ENCODE measurements around the gene CEP89.

The CEP89 gene

DNA sequence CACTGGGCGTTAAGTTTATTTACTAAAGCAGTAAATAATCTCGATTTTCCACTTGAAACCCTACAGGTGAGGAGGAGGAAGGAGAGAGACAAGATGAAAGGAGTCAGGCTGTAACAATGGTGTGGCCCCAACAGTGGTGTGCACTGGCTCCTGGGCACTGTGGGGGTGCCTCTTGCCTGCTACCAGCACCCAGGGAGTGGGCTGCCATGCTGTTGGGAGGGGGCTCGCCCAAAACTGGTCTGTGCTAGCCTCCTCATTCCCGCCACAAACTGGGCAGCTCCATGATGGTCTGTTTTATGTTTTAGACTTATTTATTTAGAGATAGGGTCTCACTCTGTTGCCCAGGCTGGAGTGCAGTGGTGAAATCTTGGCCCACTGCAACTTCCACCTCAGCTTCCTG lies 52.4 kb downstream of the CEP89 start:
- H3K4me2 ChIP-seq: no peak overlapping the region
- peaks cover 7% of the 10 kb centered on the region for H3K4me1 ChIP-seq

GRCh38 chr19:32917616-32917996 lies 54.2 kb downstream of the CEP89 start:
- Histone ChIP-seq H3K4me1 (peaks cover 7% of the 10 kb centered on the region), H3K36me3 (peaks cover 56% of the 10 kb centered on the region), H3K9ac (no peak overlapping the region), H4K20me1 (no peaks in the 10 kb centered on the region), H3K27me3 (no peaks in the 10 kb centered on the region), H3K27ac (no peak overlapping the region), H3K4me2 (0 out of 2 replicates have a peak overlapping the region, but pooled peaks have one; percentile 13), H3K9me3 (no peaks in the 10 kb centered on the region), H3K4me3 (no peak overlapping the region)
- no peak for TF ChIP-seq Cebpa-rat (IDR thresholded peaks at IDR 0.05)

More for the DNA sequence above, 52.4 kb downstream of the CEP89 start:
- Histone ChIP-seq H3K36me3 (peaks cover 57% of the 10 kb centered on the region), H3K9ac (no peak overlapping the region), H3K4me3 (no peak overlapping the region), H3K27me3 (no peaks in the 10 kb centered on the region), H3K27ac (no peak overlapping the region), H3K9me3 (no peaks in the 10 kb centered on the region), H4K20me1 (no peaks in the 10 kb centered on the region)
- no peak for TF ChIP-seq Cebpa-rat (IDR thresholded peaks at IDR 0.05)

- Histone ChIP-seq H4K20me1 (no peaks in the 10 kb centered on the region), H3K9me3 (no peaks in the 10 kb centered on the region), H3K9ac (no peak overlapping the region), H3K27ac (no peak overlapping the region), H3K27me3 (no peaks in the 10 kb centered on the region), H3K36me3 (peaks cover 54% of the 10 kb centered on the region), H3K4me2 (0 out of 2 replicates have a peak overlapping the region, but pooled peaks have one; percentile 13), H3K4me1 (peaks cover 7% of the 10 kb centered on the region), H3K4me3 (no peak overlapping the region)
- TF ChIP-seq Cebpa-rat (IDR thresholded peaks at IDR 0.05): no peak
These were observed 54.7 kb downstream of the CEP89 start for GRCh38 chr19:32916969-32917615.

DNA sequence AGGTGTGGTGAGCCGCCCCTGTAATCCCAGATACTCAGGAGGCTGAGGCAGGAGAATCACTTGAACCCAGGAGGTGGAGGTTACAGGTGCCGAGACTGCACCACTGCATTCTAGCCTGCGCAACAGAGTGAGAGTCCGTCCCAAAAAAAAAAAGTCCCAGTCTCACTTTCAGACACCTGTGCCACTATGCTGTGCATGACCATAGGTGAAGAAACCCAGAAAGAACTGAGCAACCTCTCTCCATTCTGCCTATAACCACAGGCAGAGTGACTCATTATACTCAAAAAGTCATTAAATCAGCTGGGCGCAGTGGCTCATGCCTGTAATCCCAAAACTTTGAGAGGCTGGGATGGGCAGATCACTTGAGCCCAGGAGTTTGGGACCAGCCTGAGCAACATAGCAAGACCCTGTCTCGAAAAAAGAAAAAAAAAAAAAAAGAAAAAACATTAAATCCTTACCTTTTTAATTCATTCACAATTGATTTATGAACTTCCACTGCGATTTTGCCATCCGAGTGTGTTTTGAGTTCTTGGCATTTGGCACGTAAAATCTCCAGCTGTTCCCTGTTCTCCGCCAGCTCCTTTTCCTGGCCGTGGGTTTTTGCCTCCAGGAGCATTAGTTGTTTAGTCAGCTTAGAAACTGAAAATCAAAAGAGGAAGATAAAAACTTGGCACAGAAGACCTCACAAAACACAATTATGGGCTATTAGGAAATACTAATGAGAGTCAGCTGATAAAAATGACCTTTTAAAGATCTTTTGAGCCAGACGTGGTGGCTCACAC lies 56.7 kb downstream of the CEP89 start:
- Histone ChIP-seq H3K4me2 (no peak overlapping the region), H3K4me1 (peaks cover 7% of the 10 kb centered on the region), H3K4me3 (no peak overlapping the region), H3K9ac (no peak overlapping the region), H3K27me3 (no peaks in the 10 kb centered on the region), H3K36me3 (peaks cover 61% of the 10 kb centered on the region), H3K27ac (no peak overlapping the region), H4K20me1 (no peaks in the 10 kb centered on the region), H3K9me3 (no peaks in the 10 kb centered on the region)
- TF ChIP-seq Cebpa-rat (IDR thresholded peaks at IDR 0.05): no peak

- no peaks in the 10 kb centered on the region for H3K9me3 ChIP-seq
- H3K27me3 ChIP-seq: no peaks in the 10 kb centered on the region
- TF ChIP-seq Cebpa-rat (IDR thresholded peaks at IDR 0.05): no peak
- H3K9ac ChIP-seq: no peak overlapping the region
- H4K20me1 ChIP-seq: no peaks in the 10 kb centered on the region
- H3K36me3 ChIP-seq: peaks cover 70% of the 10 kb centered on the region
- no peak overlapping the region for H3K4me2 ChIP-seq
- H3K27ac ChIP-seq: no peak overlapping the region
- H3K4me3 ChIP-seq: no peak overlapping the region
- H3K4me1 ChIP-seq: no peaks in the 10 kb centered on the region
These were observed 60.3 kb downstream of the CEP89 start for GRCh38 chr19:32911467-32911866.

DNA sequence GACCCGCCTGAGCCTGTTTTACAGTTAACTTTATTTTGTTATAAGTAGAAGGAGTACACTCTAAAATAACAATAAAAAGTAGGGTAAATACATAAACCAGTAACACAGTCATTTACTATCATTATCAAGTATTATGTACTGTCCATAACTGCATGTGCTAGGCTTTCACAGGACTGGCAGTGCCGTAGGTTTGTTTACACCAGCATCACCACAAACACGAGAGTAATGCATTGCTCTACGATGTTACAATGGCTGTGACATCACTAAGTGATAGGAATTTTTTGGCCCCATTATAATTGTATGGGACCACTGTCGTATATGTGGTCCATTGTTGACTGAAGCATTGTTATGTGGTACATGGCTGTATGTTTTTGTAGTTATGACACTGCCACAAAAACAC lies 60.9 kb downstream of the CEP89 start:
- H3K9ac ChIP-seq: no peak overlapping the region
- H3K27me3 ChIP-seq: no peaks in the 10 kb centered on the region
- no peak overlapping the region for H3K4me3 ChIP-seq
- no peak overlapping the region for H3K4me2 ChIP-seq
- peaks cover 67% of the 10 kb centered on the region for H3K36me3 ChIP-seq
- H4K20me1 ChIP-seq: no peaks in the 10 kb centered on the region
- peaks cover 2% of the 10 kb centered on the region for H3K9me3 ChIP-seq
- no peak for TF ChIP-seq Cebpa-rat (IDR thresholded peaks at IDR 0.05)
- H3K4me1 ChIP-seq: no peaks in the 10 kb centered on the region
- H3K27ac ChIP-seq: no peak overlapping the region

- peaks cover 64% of the 10 kb centered on the region for H3K36me3 ChIP-seq
- H3K27me3 ChIP-seq: no peaks in the 10 kb centered on the region
- TF ChIP-seq Cebpa-rat (IDR thresholded peaks at IDR 0.05): no peak
- H3K9ac ChIP-seq: no peak overlapping the region
- peaks cover 7% of the 10 kb centered on the region for H3K9me3 ChIP-seq
- no peak overlapping the region for H3K4me2 ChIP-seq
- no peaks in the 10 kb centered on the region for H4K20me1 ChIP-seq
- no peaks in the 10 kb centered on the region for H3K4me1 ChIP-seq
- H3K27ac ChIP-seq: no peak overlapping the region
- no peak overlapping the region for H3K4me3 ChIP-seq
These were observed 61.7 kb downstream of the CEP89 start for GRCh38 chr19:32910094-32910493.

- Histone ChIP-seq H3K4me3 (no peak overlapping the region), H3K4me1 (no peaks in the 10 kb centered on the region), H3K27me3 (no peaks in the 10 kb centered on the region), H3K9ac (no peak overlapping the region), H3K9me3 (peaks cover 7% of the 10 kb centered on the region), H3K4me2 (no peak overlapping the region), H3K27ac (no peak overlapping the region), H3K36me3 (peaks cover 55% of the 10 kb centered on the region), H4K20me1 (no peaks in the 10 kb centered on the region)
- no peak for TF ChIP-seq Cebpa-rat (IDR thresholded peaks at IDR 0.05)
These were observed 62.5 kb downstream of the CEP89 start for GRCh38 chr19:32909257-32909656.

DNA sequence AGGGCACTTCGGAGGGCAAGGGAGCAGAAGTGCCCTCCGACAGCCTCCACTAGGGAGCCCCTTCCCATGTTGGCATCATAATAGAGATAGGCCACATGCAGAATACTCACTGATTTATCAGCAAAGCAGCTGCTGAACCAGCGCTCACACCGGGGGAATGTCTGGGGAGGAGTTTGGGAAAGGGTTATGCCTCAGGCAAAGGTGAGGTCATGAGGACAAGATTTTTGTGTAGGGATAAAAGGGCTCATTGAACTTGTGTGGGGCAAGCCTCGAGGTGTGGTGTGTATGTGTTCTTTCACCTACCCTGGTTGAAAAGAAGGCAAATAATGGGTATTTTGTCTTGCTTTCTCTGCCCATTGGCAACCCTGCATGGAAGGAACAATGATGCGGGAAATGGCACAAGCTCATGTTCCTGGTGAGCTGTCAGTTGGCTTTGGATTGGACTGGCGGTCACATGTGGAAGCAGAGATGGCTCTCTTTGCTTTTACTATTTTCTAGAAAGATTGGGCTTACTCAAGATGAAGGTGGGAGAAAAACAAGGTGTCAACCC lies 63.0 kb downstream of the CEP89 start:
- Histone ChIP-seq H3K27ac (no peak overlapping the region), H4K20me1 (no peaks in the 10 kb centered on the region), H3K9me3 (peaks cover 7% of the 10 kb centered on the region), H3K4me1 (no peaks in the 10 kb centered on the region), H3K27me3 (no peaks in the 10 kb centered on the region), H3K4me3 (no peak overlapping the region), H3K36me3 (peaks cover 51% of the 10 kb centered on the region), H3K9ac (no peak overlapping the region), H3K4me2 (no peak overlapping the region)
- no peak for TF ChIP-seq Cebpa-rat (IDR thresholded peaks at IDR 0.05)

- H3K9me3 ChIP-seq: peaks cover 7% of the 10 kb centered on the region
- TF ChIP-seq Cebpa-rat (IDR thresholded peaks at IDR 0.05): no peak
- no peaks in the 10 kb centered on the region for H3K4me1 ChIP-seq
- no peak overlapping the region for H3K27ac ChIP-seq
- peaks cover 49% of the 10 kb centered on the region for H3K36me3 ChIP-seq
- H3K4me2 ChIP-seq: no peak overlapping the region
- no peak overlapping the region for H3K4me3 ChIP-seq
- H3K9ac ChIP-seq: no peak overlapping the region
- no peaks in the 10 kb centered on the region for H3K27me3 ChIP-seq
- no peaks in the 10 kb centered on the region for H4K20me1 ChIP-seq
These were observed 69.3 kb downstream of the CEP89 start for GRCh38 chr19:32902448-32902847.

All from BLaER1 (cell line).